Measurements from ENCODE around the gene GCNT3.
"Not testable (repeated sequence)": the region's sequence is repeated elsewhere in the genome, so short reads cannot be mapped to it uniquely, and the experiment has no call there.

The GCNT3 gene

DNA sequence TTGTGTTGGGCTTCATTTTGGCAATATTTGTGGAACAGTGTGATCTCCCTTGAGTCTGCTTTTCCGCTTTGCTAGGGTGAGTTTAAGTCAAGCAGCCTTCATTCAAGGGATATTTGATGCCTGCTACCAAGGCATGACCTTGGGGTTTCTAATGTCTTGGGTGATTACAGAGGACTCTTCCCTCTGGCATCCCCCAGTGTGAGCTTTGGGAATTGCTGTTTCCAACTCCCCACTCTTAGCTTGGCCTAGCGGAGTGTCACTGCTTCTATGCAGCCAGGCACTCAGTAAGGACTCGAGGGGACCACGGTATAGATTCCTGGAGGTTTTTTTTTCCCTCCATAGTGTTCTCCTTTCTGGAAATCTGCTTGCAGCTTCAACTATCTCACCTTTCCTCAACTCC is 21.1 kb downstream of the GCNT3 start:
- H3K36me3 Mint-ChIP-seq (ENCODE audit: low read depth), result peaks cover 15% of the 10 kb centered on the region
- no peaks in the 10 kb centered on the region for H3K27me3 Mint-ChIP-seq (ENCODE audit: low read depth)
- H3K27ac Mint-ChIP-seq, result no peak overlapping the region
- TF ChIP-seq, protein P1, sequence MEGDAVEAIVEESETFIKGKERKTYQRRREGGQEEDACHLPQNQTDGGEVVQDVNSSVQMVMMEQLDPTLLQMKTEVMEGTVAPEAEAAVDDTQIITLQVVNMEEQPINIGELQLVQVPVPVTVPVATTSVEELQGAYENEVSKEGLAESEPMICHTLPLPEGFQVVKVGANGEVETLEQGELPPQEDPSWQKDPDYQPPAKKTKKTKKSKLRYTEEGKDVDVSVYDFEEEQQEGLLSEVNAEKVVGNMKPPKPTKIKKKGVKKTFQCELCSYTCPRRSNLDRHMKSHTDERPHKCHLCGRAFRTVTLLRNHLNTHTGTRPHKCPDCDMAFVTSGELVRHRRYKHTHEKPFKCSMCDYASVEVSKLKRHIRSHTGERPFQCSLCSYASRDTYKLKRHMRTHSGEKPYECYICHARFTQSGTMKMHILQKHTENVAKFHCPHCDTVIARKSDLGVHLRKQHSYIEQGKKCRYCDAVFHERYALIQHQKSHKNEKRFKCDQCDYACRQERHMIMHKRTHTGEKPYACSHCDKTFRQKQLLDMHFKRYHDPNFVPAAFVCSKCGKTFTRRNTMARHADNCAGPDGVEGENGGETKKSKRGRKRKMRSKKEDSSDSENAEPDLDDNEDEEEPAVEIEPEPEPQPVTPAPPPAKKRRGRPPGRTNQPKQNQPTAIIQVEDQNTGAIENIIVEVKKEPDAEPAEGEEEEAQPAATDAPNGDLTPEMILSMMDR (IDR thresholded peaks at IDR 0.05; ENCODE audit: unreplicated experiment in 3 of 3), result peak in 2 of 3 experiments; percentile 28 to 42
- no peaks in the 10 kb centered on the region for H3K9me3 Mint-ChIP-seq
- no peak overlapping the region for H3K4me3 Mint-ChIP-seq
- H3K4me1 Mint-ChIP-seq, result no peaks in the 10 kb centered on the region

DNA sequence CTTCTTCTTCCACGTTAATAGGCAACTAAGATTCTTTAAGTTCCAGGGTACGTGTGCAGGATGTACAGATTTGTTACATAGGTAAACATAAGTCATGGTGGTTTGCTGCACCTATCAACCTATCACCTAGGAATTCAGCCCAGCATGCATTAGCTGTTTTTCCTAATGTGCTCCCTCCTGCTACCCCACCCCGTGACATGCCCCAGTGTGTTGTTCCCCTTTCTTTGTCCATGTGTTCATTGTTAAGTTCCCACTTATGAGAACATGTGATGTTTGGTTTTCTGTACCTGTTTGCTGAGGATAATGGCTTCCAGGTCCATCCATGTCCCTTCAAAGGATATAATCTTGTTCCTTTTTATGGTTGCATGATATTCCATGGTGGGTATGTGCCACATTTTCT is 24.6 kb downstream of the GCNT3 start:
- Mint-ChIP-seq H3K4me1 (no peaks in the 10 kb centered on the region), H3K27me3 (ENCODE audit: low read depth) (no peaks in the 10 kb centered on the region), H3K36me3 (ENCODE audit: low read depth) (peaks cover 34% of the 10 kb centered on the region), H3K27ac (no peak overlapping the region), H3K9me3 (no peaks in the 10 kb centered on the region), H3K4me3 (no peak overlapping the region)
- TF ChIP-seq, protein P1 (IDR thresholded peaks at IDR 0.05; ENCODE audit: unreplicated experiment in 3 of 3), result no peak

DNA sequence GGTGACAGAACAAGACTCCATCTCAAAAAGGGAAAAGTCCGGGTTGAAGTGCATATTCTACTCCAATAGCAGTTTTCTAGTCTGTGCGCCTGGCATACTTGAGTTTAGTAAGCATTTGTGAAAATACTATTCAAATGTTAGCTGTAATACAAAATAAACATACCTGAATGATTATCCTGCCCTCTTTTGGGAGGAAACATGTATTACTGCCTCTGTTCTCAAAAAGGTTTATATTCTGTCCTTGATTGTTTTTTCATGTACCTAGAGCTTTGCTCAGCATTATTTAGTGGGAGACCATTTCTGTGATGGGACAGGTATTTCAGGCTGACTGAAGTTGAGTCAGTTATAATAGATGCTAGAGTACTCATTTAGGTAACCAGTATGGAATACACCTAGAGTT is 25.9 kb downstream of the GCNT3 start:
- H3K36me3 Mint-ChIP-seq (ENCODE audit: low read depth), result peaks cover 38% of the 10 kb centered on the region
- H3K27me3 Mint-ChIP-seq (ENCODE audit: low read depth); H3K9me3 Mint-ChIP-seq; H3K4me1 Mint-ChIP-seq; H3K4me3 Mint-ChIP-seq; H3K27ac Mint-ChIP-seq: not testable (repeated sequence)

DNA sequence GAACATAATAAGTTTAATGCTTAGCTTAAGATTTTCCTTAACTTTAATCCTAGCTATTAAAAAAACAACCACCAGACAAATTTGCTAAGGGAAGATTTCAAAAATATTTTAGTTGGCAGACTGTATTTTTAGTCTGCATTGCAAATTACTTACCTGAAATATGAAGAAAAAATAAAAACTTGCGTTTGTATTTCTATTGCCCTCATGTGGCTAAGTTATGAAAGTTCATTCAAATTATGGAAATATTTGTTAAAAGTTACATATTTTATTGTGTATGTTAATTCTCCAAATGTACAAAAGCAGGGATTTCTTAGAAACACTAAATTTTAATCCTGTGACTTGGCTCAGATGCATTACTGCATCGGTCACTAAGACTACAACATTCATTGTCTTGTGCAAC is 30.8 kb downstream of the GCNT3 start:
- no peak overlapping the region for H3K27ac Mint-ChIP-seq
- no peaks in the 10 kb centered on the region for H3K4me1 Mint-ChIP-seq
- TF ChIP-seq, protein P1 (IDR thresholded peaks at IDR 0.05; ENCODE audit: unreplicated experiment in 3 of 3), result no peak
- H3K9me3 Mint-ChIP-seq, result no peaks in the 10 kb centered on the region
- H3K36me3 Mint-ChIP-seq (ENCODE audit: low read depth), result peaks cover 41% of the 10 kb centered on the region
- H3K4me3 Mint-ChIP-seq, result no peak overlapping the region
- no peaks in the 10 kb centered on the region for H3K27me3 Mint-ChIP-seq (ENCODE audit: low read depth)

DNA sequence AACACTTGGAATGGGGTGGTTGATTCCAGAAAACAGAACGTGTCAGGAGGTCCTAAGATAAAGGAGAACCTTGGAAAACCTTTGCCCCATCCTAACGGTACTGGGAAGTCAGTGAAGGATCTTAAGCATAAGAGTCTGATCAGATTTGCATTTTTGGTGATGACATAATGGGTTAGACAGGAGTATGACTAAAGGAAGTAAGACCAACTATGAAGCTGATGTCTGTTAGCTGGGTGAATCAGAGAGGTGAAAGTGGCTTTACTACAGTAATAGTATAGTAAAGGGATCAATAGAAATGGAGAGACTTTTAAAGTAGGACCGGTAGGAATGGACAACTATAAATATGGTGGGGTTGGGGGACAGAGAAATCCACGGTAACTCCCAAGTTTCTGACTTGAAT is 33.2 kb downstream of the GCNT3 start:
- peaks cover 31% of the 10 kb centered on the region for H3K36me3 Mint-ChIP-seq (ENCODE audit: low read depth)
- TF ChIP-seq, protein P1 (IDR thresholded peaks at IDR 0.05; ENCODE audit: unreplicated experiment in 3 of 3), result no peak
- H3K27me3 Mint-ChIP-seq (ENCODE audit: low read depth), result no peaks in the 10 kb centered on the region
- H3K27ac Mint-ChIP-seq, result no peak overlapping the region
- H3K4me1 Mint-ChIP-seq, result no peaks in the 10 kb centered on the region
- no peak overlapping the region for H3K4me3 Mint-ChIP-seq
- H3K9me3 Mint-ChIP-seq, result no peaks in the 10 kb centered on the region

DNA sequence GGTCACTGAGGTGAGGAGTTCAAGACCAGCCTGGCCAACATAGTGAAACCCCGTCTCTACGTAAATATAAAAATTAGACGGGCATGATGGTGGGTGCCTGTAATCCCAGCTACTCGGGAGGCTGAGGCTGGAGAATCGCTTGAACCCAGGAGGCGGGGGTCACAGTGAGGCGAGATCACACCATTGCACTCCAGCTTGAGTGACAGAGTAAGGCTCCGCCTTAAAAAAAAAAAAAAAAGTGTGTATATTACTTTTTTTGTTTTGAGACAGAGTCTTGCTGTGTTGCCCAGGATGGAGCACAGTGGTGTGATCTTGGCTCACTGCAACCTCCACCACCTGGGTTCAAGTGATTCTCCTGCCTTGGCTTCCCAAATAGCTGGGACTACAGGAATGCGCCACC is 34.2 kb downstream of the GCNT3 start:
- H3K9me3 Mint-ChIP-seq, result not testable (repeated sequence)

DNA sequence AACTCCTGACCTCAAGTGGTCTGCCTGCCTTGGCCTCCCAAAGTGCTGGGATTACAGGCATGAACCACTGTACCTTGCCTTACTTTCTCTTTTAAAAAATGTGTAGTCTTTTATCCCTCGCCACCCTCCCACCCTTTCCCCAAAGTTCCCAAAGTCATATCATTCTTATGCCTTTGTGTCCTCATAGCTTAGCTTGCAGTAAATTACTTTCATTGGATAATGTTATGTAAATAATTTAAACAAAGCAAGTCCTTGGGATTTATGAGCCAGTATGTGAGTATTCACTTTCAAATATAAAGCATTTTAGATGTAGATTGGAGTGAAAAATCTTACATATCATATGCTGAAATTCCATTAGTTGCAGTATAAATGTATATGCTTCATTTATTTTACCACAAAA is 34.7 kb downstream of the GCNT3 start:
- no peaks in the 10 kb centered on the region for H3K9me3 Mint-ChIP-seq
- H3K36me3 Mint-ChIP-seq (ENCODE audit: low read depth), result peaks cover 39% of the 10 kb centered on the region
- TF ChIP-seq, protein P1 (IDR thresholded peaks at IDR 0.05; ENCODE audit: unreplicated experiment in 3 of 3), result no peak
- no peaks in the 10 kb centered on the region for H3K27me3 Mint-ChIP-seq (ENCODE audit: low read depth)
- H3K4me3 Mint-ChIP-seq, result no peak overlapping the region
- no peaks in the 10 kb centered on the region for H3K4me1 Mint-ChIP-seq
- no peak overlapping the region for H3K27ac Mint-ChIP-seq

More for the DNA sequence above, 34.2 kb downstream of the GCNT3 start:
- H3K4me1 Mint-ChIP-seq; H3K27me3 Mint-ChIP-seq (ENCODE audit: low read depth); H3K27ac Mint-ChIP-seq; H3K4me3 Mint-ChIP-seq: not testable (repeated sequence)
- H3K36me3 Mint-ChIP-seq (ENCODE audit: low read depth), result peaks cover 37% of the 10 kb centered on the region
